Caco-2 (cell line): ENCODE results near the gene SART1. TPM values are rescaled to one million over a fixed set of nuclear protein-coding genes. Genes with fewer than 3 reads are reported as not detected.

ENCODE experiments used
- BruUV-seq: library from RNA; stranded (reverse); fragments of 400-500 nt; replicated peaks from 2 replicates; lab custom pipeline; 2021; lab: Mats Ljungman, UMichigan
- CTCF ChIA-PET: fragments of 300-600 bp; sonication (Branson Sonifier 250); formaldehyde crosslinking; loops from one replicate; lab custom pipeline; 2022; ENCODE audit warnings: antibody characterized with exemption; lab: Charles Lee
- POLR2A ChIA-PET: fragments of 300-600 bp; sonication (Branson Sonifier 250); formaldehyde crosslinking; loops from one replicate; lab custom pipeline; 2022; ENCODE audit warnings: antibody characterized with exemption; lab: Charles Lee
- DNase-seq, 2 experiments: peaks; one replicate each; pipeline versions ENCODE4 v3.0.0 to v3.0.0-alpha.2; 2020 to 2022
- H3K27me3 ChIP-seq: replicated peaks from 2 replicates; pipeline ENCODE4 v1.6.0; 2011; ENCODE audit warnings: low read length; ENCODE audit not compliant: control insufficient read depth, insufficient read depth
- H3K36me3 ChIP-seq: 2 replicates; pipeline ENCODE4 v1.5.1; 2011; ENCODE audit warnings: low read length; ENCODE audit not compliant: control insufficient read depth, insufficient read depth
- H3K4me1 ChIP-seq: fragments of 250-450 bp; sonication (Bioruptor Pico); 2 replicates; pipeline ENCODE4 v1.5.1; 2020; ENCODE audit warnings: mild to moderate bottlenecking
- H3K4me3 ChIP-seq: 2 replicates; pipeline ENCODE4 v1.5.1; 2011; ENCODE audit warnings: low read depth, mild to moderate bottlenecking, control low read depth, low read length
- H3K9me3 ChIP-seq: fragments of 250-450 bp; sonication (Bioruptor Pico); 2 replicates; pipeline ENCODE4 v1.5.1; 2020; ENCODE audit warnings: mild to moderate bottlenecking, moderate library complexity
- H3K27ac Mint-ChIP-seq: one replicate; pipeline ENCODE4 v1.8.0; 2022; ENCODE audit warnings: mixed read lengths; ENCODE audit not compliant: unreplicated experiment
- H3K27me3 Mint-ChIP-seq: one replicate; pipeline ENCODE4 v1.8.0; 2022; ENCODE audit warnings: mixed read lengths; ENCODE audit not compliant: insufficient read depth, unreplicated experiment
- H3K36me3 Mint-ChIP-seq: one replicate; pipeline ENCODE4 v1.8.0; 2022; ENCODE audit warnings: mild to moderate bottlenecking, mixed read lengths; ENCODE audit not compliant: insufficient read depth, unreplicated experiment
- H3K4me1 Mint-ChIP-seq: one replicate; pipeline ENCODE4 v1.8.0; 2022; ENCODE audit warnings: low read depth, mixed read lengths; ENCODE audit not compliant: unreplicated experiment
- H3K4me3 Mint-ChIP-seq: one replicate; pipeline ENCODE4 v1.8.0; 2022; ENCODE audit warnings: mild to moderate bottlenecking, moderate library complexity, mixed read lengths; ENCODE audit not compliant: unreplicated experiment
- H3K9me3 Mint-ChIP-seq: one replicate; pipeline ENCODE4 v1.8.0; 2022; ENCODE audit warnings: mixed read lengths; ENCODE audit not compliant: unreplicated experiment
- intact Hi-C: fragments of 100-400 bp; cut with micrococcal nuclease; formaldehyde crosslinking; loops from one replicate; pipeline ENCODE4 v1.10.0; 2022; ENCODE audit not compliant: unreplicated experiment
- total RNA-seq: library from RNA; stranded (reverse); gene quantifications from 2 replicates; pipeline ENCODE4 v1.2.3, GENCODE V29; 2022
- TF ChIP-seq, protein P1 (sequence below), 2 experiments: fragments of 200-600 bp in 1 of 2; IDR thresholded peaks; 1 replicate in 1 of 2; 2 replicates in 1 of 2; pipeline versions ENCODE4 v1.5.1 to v1.8.0; 2011 to 2022; ENCODE audit warnings: antibody characterized with exemption in 1 of 2, control low read depth in 1 of 2, inconsistent platforms in 1 of 2, low read depth in 1 of 2, low read length in 1 of 2, mild to moderate bottlenecking in 1 of 2, moderate library complexity in 1 of 2; ENCODE audit not compliant: insufficient read depth in 1 of 2, severe bottlenecking in 1 of 2, unreplicated experiment in 1 of 2

The SART1 gene
- total RNA-seq, 1 experiment from 2014 or later: 78.0 TPM

DNA sequence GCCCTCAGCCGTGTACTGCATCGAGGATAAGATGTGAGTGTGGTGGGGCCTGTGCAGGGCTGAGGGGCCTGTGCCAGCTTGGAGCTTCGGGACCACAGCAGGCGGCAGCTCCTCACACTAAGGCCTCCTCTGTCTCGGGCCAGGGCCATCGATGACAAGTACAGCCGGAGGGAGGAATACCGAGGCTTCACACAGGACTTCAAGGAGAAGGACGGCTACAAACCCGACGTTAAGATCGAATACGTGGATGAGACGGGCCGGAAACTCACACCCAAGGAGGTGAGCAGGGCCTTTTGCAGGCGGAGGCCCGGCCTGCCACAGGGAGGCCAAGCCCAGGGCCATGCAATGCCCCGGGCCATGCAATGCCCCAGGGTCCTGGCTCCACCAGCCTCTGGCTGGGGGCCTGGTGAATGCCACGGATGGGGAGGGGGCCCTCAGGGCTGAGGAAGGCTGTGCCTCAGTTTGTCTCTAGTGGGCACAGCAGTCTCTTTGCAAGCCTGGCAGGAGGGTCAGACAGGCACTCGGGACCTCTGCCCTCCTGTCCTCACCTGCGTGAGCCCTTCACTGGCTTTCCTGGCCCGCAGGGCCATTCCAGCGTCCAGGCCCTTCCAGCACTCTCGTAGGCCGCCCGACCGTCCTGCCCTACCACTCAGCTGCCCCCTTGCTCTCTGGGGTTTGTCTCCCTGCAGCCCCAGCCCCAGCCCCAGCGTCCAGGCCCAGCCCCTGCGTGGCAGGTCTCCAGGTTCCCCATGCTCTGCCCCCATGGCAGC, 16.3 kb downstream of the SART1 start:
- no peaks in the 10 kb centered on the region for H3K9me3 ChIP-seq
- POLR2A ChIA-PET: no interaction called here
- peaks cover 67% of the 10 kb centered on the region for H3K36me3 Mint-ChIP-seq
- intact Hi-C loops: no loop called here
- TF ChIP-seq, protein P1, sequence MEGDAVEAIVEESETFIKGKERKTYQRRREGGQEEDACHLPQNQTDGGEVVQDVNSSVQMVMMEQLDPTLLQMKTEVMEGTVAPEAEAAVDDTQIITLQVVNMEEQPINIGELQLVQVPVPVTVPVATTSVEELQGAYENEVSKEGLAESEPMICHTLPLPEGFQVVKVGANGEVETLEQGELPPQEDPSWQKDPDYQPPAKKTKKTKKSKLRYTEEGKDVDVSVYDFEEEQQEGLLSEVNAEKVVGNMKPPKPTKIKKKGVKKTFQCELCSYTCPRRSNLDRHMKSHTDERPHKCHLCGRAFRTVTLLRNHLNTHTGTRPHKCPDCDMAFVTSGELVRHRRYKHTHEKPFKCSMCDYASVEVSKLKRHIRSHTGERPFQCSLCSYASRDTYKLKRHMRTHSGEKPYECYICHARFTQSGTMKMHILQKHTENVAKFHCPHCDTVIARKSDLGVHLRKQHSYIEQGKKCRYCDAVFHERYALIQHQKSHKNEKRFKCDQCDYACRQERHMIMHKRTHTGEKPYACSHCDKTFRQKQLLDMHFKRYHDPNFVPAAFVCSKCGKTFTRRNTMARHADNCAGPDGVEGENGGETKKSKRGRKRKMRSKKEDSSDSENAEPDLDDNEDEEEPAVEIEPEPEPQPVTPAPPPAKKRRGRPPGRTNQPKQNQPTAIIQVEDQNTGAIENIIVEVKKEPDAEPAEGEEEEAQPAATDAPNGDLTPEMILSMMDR (IDR thresholded peaks at IDR 0.05; ENCODE audit: insufficient read depth in 1 of 2, low read depth in 1 of 2, low read length in 1 of 2, severe bottlenecking in 1 of 2, unreplicated experiment in 1 of 2): no peak
- BruUV-seq: no TSS peak
- H3K27ac Mint-ChIP-seq: no peak overlapping the region
- H3K4me1 ChIP-seq: no peaks in the 10 kb centered on the region
- H3K9me3 Mint-ChIP-seq: no peaks in the 10 kb centered on the region
- no peak overlapping the region for H3K4me3 ChIP-seq
- no peaks in the 10 kb centered on the region for H3K36me3 ChIP-seq
- no peaks in the 10 kb centered on the region for H3K27me3 Mint-ChIP-seq
- no peaks in the 10 kb centered on the region for H3K4me1 Mint-ChIP-seq
- CTCF ChIA-PET: no interaction called here
- no peaks in the 10 kb centered on the region for H3K27me3 ChIP-seq
- no peak for DNase-seq
- H3K4me3 Mint-ChIP-seq: no peak overlapping the region

DNA sequence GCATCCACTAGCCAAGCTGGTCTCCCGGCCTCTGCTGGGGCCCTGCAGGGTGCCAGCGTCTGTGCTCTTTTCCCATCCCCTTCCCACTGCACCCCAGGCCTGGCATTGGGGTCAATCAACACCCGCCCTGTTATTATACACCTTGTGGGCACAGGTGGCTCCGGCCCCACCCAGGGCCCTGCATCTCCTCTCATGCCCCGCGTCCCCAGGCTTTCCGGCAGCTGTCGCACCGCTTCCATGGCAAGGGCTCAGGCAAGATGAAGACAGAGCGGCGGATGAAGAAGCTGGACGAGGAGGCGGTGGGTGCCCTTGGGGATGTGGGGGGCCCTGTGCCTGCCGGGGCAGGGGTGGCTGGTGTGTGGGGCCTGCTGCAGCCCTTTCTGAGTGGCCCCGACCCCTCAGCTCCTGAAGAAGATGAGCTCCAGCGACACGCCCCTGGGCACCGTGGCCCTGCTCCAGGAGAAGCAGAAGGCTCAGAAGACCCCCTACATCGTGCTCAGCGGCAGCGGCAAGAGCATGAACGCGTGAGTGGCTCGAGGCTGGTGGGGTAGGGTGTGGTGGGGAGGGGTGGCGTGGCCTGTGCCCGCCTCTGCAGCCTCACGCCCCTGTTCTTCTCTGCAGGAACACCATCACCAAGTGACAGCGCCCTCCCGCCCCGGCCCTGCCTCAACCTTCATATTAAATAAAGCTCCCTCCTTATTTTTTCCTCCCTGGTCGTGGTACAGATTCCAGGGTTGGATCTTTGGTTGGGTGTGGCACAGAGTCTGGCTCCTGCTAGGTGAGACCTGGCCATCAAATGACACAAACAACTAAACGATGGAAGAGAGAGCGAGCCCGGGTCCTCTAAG, 17.1 kb downstream of the SART1 start:
- no peaks in the 10 kb centered on the region for H3K27me3 ChIP-seq
- no peaks in the 10 kb centered on the region for H3K9me3 Mint-ChIP-seq
- H3K4me1 ChIP-seq: no peaks in the 10 kb centered on the region
- BruUV-seq: no TSS peak
- H3K36me3 ChIP-seq: no peaks in the 10 kb centered on the region
- POLR2A ChIA-PET: no interaction called here
- peaks cover 59% of the 10 kb centered on the region for H3K36me3 Mint-ChIP-seq
- H3K9me3 ChIP-seq: no peaks in the 10 kb centered on the region
- H3K27me3 Mint-ChIP-seq: no peaks in the 10 kb centered on the region
- H3K27ac Mint-ChIP-seq: no peak overlapping the region
- intact Hi-C loops: no loop called here
- H3K4me1 Mint-ChIP-seq: no peaks in the 10 kb centered on the region
- no peak overlapping the region for H3K4me3 ChIP-seq
- CTCF ChIA-PET: no interaction called here
- TF ChIP-seq, protein P1 (IDR thresholded peaks at IDR 0.05; ENCODE audit: insufficient read depth in 1 of 2, low read depth in 1 of 2, low read length in 1 of 2, severe bottlenecking in 1 of 2, unreplicated experiment in 1 of 2): no peak
- DNase-seq: no peak
- H3K4me3 Mint-ChIP-seq: no peak overlapping the region

GRCh38 chr11:65979261-65979759, 17.8 kb downstream of the SART1 start:
- no peak for DNase-seq
- no peaks in the 10 kb centered on the region for H3K4me1 Mint-ChIP-seq
- no peaks in the 10 kb centered on the region for H3K36me3 ChIP-seq
- TF ChIP-seq, protein P1 (IDR thresholded peaks at IDR 0.05; ENCODE audit: insufficient read depth in 1 of 2, low read depth in 1 of 2, low read length in 1 of 2, severe bottlenecking in 1 of 2, unreplicated experiment in 1 of 2): no peak
- H3K4me3 ChIP-seq: no peak overlapping the region
- H3K27me3 ChIP-seq: no peaks in the 10 kb centered on the region
- peaks cover 53% of the 10 kb centered on the region for H3K36me3 Mint-ChIP-seq
- H3K9me3 Mint-ChIP-seq: no peaks in the 10 kb centered on the region
- intact Hi-C loops: no loop called here
- no peaks in the 10 kb centered on the region for H3K9me3 ChIP-seq
- CTCF ChIA-PET: interaction anchor here (0.6 to 1.0 kb wide), 2 partner anchors 22 to 88 kb away, joined by 3 read pairs; partner anchors contain the start of gene CCDC85B
- BruUV-seq: no TSS peak
- POLR2A ChIA-PET: interaction anchor here (0.6 kb wide), 1 partner anchor 11 kb away, joined by 7 read pairs; no protein-coding TSS in a partner anchor
- no peak overlapping the region for H3K27ac Mint-ChIP-seq
- no peaks in the 10 kb centered on the region for H3K4me1 ChIP-seq
- H3K4me3 Mint-ChIP-seq: no peak overlapping the region
- no peaks in the 10 kb centered on the region for H3K27me3 Mint-ChIP-seq
